ENCODE data around the gene SCFD1. TPM values are rescaled to one million over a fixed set of nuclear protein-coding genes. Genes with fewer than 3 reads are reported as not detected.
"Not testable (repeated sequence)": the region's sequence is repeated elsewhere in the genome, so short reads cannot be mapped to it uniquely, and the experiment has no call there.

The SCFD1 gene
- total RNA-seq, 4 donors from 2014 or later: 99.9 to 291 (median 160) TPM

DNA sequence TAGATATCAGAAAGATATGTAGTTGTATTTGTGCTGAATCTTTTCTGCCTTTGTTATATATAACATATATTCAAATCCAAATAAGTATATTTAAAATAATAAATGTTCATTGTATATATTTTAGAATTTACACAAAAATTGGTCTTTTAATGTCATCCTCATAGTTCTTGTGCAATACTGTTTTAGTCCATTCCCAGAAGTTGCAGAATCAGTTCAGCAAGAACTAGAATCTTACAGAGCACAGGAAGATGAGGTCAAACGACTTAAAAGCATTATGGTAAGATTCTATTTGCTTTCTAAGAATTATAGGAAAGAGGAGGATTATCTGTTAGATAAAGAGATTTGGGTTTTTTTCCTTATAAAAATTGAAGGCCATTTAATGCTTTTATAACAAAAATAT is 51.0 kb downstream of the SCFD1 start:
- Histone ChIP-seq H3K9me3 (no peaks in the 10 kb centered on the region), H3K27me3 (no peaks in the 10 kb centered on the region), H3K4me1 (no peaks in the 10 kb centered on the region), H3K4me3 (no peak overlapping the region), H3K27ac (no peak overlapping the region), H3K36me3 (no peaks in the 10 kb centered on the region)
- TF ChIP-seq, protein P1, sequence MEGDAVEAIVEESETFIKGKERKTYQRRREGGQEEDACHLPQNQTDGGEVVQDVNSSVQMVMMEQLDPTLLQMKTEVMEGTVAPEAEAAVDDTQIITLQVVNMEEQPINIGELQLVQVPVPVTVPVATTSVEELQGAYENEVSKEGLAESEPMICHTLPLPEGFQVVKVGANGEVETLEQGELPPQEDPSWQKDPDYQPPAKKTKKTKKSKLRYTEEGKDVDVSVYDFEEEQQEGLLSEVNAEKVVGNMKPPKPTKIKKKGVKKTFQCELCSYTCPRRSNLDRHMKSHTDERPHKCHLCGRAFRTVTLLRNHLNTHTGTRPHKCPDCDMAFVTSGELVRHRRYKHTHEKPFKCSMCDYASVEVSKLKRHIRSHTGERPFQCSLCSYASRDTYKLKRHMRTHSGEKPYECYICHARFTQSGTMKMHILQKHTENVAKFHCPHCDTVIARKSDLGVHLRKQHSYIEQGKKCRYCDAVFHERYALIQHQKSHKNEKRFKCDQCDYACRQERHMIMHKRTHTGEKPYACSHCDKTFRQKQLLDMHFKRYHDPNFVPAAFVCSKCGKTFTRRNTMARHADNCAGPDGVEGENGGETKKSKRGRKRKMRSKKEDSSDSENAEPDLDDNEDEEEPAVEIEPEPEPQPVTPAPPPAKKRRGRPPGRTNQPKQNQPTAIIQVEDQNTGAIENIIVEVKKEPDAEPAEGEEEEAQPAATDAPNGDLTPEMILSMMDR (IDR thresholded peaks at IDR 0.05): no peak
- no peak for TF ChIP-seq POLR2A (IDR thresholded peaks at IDR 0.05)
- intact Hi-C loops (cut with DNase I; ENCODE audit: low total_unique reads): no loop called here
- DNase-seq: no peak

DNA sequence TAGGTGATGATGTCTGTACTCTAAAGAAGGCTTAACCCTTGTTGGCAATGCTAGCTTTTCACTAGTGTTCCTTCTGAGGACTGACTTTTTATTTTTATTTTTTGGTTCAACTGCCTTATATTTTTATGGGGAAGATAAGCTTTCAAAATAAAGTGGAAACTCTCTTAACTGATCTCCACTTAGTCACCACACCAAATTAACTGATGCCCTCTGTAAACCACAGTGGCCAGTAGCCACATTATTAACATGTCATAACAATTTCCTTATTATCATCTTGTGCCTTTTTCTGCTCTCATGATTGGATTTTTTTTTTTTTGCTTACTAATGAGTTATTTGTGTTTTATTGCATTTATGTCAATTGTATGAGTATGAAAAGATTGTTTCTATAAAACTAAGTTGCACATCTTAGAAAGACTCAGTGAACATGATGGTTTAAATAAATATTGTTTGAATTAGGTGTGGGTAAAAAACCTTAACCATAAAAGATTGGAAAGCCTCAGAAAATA is 56.9 kb downstream of the SCFD1 start:
- Histone ChIP-seq H3K27ac (no peak overlapping the region), H3K36me3 (no peaks in the 10 kb centered on the region), H3K27me3 (no peaks in the 10 kb centered on the region), H3K9me3 (no peaks in the 10 kb centered on the region), H3K4me1 (no peaks in the 10 kb centered on the region), H3K4me3 (no peak overlapping the region)
- intact Hi-C loops (cut with DNase I; ENCODE audit: low total_unique reads): no loop called here
- DNase-seq: no peak
- TF ChIP-seq POLR2A (IDR thresholded peaks at IDR 0.05): no peak
- TF ChIP-seq, protein P1 (IDR thresholded peaks at IDR 0.05): no peak

DNA sequence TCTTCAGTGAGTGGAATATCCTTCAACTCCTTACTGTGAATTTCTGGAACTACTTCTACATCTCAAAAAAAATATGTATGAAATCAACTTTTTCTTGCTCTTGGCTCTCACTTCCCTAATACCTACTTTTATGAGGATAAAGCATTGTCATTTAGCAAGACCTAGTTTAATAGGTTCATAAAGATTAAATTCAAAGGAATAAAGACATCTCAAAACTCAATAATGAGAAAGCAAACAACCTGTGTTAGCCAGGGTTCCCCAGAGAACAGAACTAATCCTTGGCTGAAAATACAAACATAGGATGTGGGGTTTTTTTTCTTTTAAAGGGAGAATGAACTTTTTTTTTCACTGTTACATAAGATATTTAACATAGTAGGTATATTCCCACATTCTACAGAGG is 57.9 kb downstream of the SCFD1 start:
- H3K27me3 ChIP-seq: no peaks in the 10 kb centered on the region
- no peak for TF ChIP-seq POLR2A (IDR thresholded peaks at IDR 0.05)
- TF ChIP-seq, protein P1 (IDR thresholded peaks at IDR 0.05): no peak
- no peak overlapping the region for H3K27ac ChIP-seq
- no peak overlapping the region for H3K4me3 ChIP-seq
- intact Hi-C loops (cut with DNase I; ENCODE audit: low total_unique reads): no loop called here
- H3K36me3 ChIP-seq: no peaks in the 10 kb centered on the region
- H3K4me1 ChIP-seq: no peaks in the 10 kb centered on the region
- no peak for DNase-seq
- no peaks in the 10 kb centered on the region for H3K9me3 ChIP-seq

DNA sequence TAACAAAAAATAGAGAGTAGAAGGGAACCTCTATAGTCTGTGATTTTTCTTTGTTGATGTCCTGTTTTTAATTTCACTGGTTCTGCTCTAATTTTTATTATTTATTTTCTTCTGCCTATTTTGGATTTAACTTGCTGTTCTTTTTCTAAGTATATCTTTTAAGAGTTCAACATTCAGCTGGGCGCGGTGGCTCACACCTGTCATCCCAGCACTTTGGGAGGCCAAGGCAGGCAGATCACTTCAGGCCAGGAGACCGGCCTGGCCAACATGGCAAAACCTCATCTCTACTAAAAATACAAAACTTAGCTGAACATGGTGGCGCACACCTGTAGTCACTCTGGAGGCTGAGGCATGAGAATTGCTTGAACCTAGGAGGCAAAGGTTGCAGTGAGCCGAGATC is 58.7 kb downstream of the SCFD1 start:
- H3K27ac ChIP-seq; H3K36me3 ChIP-seq; H3K4me3 ChIP-seq; intact Hi-C loops (cut with DNase I; ENCODE audit: low total_unique reads); H3K9me3 ChIP-seq; H3K4me1 ChIP-seq; H3K27me3 ChIP-seq; DNase-seq: not testable (repeated sequence)

DNA sequence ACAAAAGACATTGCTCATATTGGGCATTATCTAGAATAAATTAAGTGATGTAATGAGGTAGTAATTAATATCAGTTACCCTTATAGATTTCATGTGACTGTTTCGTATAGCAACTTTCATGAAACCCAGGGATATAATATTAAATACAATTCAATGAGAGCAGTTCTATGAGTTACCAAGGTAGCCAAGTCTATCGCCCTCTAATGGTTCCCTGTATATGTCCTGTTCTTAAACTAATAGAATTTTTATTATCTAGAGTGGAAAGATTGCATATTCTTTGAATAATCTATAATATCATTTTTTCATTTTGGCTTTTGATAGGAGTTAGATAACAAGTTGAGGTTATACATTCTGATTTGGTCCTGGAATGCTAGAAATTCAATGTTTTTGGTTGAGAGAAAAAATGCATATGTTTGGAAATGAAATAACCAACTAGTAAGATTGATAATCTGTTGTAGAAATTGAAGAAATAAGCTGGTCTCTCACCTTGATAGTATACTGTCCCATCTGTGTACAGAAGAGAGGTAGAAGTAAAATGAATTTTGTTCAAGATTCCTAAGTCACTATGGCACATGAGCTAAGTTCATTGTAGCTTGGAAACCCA is 59.7 kb downstream of the SCFD1 start:
- intact Hi-C loops (cut with DNase I; ENCODE audit: low total_unique reads): no loop called here
- Histone ChIP-seq H3K36me3 (no peaks in the 10 kb centered on the region), H3K9me3 (no peaks in the 10 kb centered on the region), H3K4me1 (no peaks in the 10 kb centered on the region), H3K4me3 (no peak overlapping the region), H3K27ac (no peak overlapping the region), H3K27me3 (no peaks in the 10 kb centered on the region)
- DNase-seq: no peak
- no peak for TF ChIP-seq POLR2A (IDR thresholded peaks at IDR 0.05)
- TF ChIP-seq, protein P1 (IDR thresholded peaks at IDR 0.05): no peak
